ENCODE results near the gene SLC8A1.

- TF ChIP-seq, protein P1, sequence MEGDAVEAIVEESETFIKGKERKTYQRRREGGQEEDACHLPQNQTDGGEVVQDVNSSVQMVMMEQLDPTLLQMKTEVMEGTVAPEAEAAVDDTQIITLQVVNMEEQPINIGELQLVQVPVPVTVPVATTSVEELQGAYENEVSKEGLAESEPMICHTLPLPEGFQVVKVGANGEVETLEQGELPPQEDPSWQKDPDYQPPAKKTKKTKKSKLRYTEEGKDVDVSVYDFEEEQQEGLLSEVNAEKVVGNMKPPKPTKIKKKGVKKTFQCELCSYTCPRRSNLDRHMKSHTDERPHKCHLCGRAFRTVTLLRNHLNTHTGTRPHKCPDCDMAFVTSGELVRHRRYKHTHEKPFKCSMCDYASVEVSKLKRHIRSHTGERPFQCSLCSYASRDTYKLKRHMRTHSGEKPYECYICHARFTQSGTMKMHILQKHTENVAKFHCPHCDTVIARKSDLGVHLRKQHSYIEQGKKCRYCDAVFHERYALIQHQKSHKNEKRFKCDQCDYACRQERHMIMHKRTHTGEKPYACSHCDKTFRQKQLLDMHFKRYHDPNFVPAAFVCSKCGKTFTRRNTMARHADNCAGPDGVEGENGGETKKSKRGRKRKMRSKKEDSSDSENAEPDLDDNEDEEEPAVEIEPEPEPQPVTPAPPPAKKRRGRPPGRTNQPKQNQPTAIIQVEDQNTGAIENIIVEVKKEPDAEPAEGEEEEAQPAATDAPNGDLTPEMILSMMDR (IDR thresholded peaks at IDR 0.05; ENCODE audit: insufficient read depth, low read length): peak; percentile 32
- TF ChIP-seq REST (IDR thresholded peaks at IDR 0.05; ENCODE audit: insufficient replicate concordance, low read depth) (no peak), POLR2AphosphoS5 (IDR thresholded peaks at IDR 0.05; ENCODE audit: low read depth) (no peak), SPI1 (IDR thresholded peaks at IDR 0.05; ENCODE audit: borderline replicate concordance, low read depth) (no peak), GABPA (IDR thresholded peaks at IDR 0.05; ENCODE audit: low read depth) (no peak)
These were observed 207.2 kb downstream of the SLC8A1 start for GRCh38 chr2:40244675-40245074.

Measured in HL-60 (cell line).